Smooth muscle cell (in vitro differentiated cells): ENCODE measurements around the gene WNT5B. TPM values are rescaled to one million over a fixed set of nuclear protein-coding genes. Genes with fewer than 3 reads are reported as not detected.

Experiments
- DNase-seq: peaks from one replicate; lab custom pipeline; 2025; ENCODE audit not compliant: unreplicated experiment; lab: John Stamatoyannopoulos, UW
- H2AFZ ChIP-seq: fragments of 200-600 bp; sonication (generic); 2 replicates; pipeline ENCODE4 v1.6.0; 2016; ENCODE audit warnings: antibody characterized with exemption, low read depth, mild to moderate bottlenecking
- H3F3A ChIP-seq: fragments of 200-600 bp; sonication (generic); 2 replicates; pipeline ENCODE4 v1.6.0; 2017; ENCODE audit warnings: antibody characterized with exemption, low read depth
- H3K27ac ChIP-seq: fragments of 200-600 bp; sonication (generic); 2 replicates; pipeline ENCODE4 v1.5.1; 2016; ENCODE audit warnings: low read depth, mild to moderate bottlenecking
- H3K27me3 ChIP-seq: fragments of 200-600 bp; sonication (generic); 2 replicates; pipeline ENCODE4 v1.6.1; 2016; ENCODE audit warnings: low read depth, mild to moderate bottlenecking
- H3K36me3 ChIP-seq: fragments of 200-600 bp; sonication (generic); 2 replicates; pipeline ENCODE4 v1.5.1; 2016; ENCODE audit warnings: low read depth
- H3K4me1 ChIP-seq: fragments of 200-600 bp; sonication (generic); 2 replicates; pipeline ENCODE4 v1.5.1; 2016; ENCODE audit warnings: low read depth
- H3K4me2 ChIP-seq: fragments of 200-600 bp; sonication (generic); 2 replicates; pipeline ENCODE4 v1.6.0; 2016; ENCODE audit warnings: mild to moderate bottlenecking
- H3K4me3 ChIP-seq: fragments of 200-600 bp; sonication (generic); 2 replicates; pipeline ENCODE4 v1.5.1; 2016; ENCODE audit warnings: mild to moderate bottlenecking
- H3K79me2 ChIP-seq: fragments of 200-600 bp; sonication (generic); 2 replicates; pipeline ENCODE4 v1.6.0; 2016; ENCODE audit warnings: low read depth, mild to moderate bottlenecking
- H3K9ac ChIP-seq: fragments of 200-600 bp; sonication (generic); 2 replicates; pipeline ENCODE4 v1.6.0; 2016; ENCODE audit warnings: low read depth
- H3K9me3 ChIP-seq: fragments of 200-600 bp; sonication (generic); replicated peaks from 2 replicates; pipeline ENCODE4 v1.5.1; 2016; ENCODE audit warnings: low read depth
- H4K20me1 ChIP-seq: fragments of 200-600 bp; sonication (generic); 2 replicates; pipeline ENCODE4 v1.6.0; 2016; ENCODE audit warnings: low read depth
- CTCF ChIP-seq: fragments of 200-600 bp; sonication (generic); IDR thresholded peaks from 2 replicates; pipeline ENCODE4 v1.5.1; 2017; ENCODE audit warnings: borderline replicate concordance, mild to moderate bottlenecking, antibody characterized with exemption; ENCODE audit not compliant: insufficient read depth, poor library complexity, severe bottlenecking
- WGBS: methylation state at CpG from one replicate; pipeline ENCODE4 v1.1.7; 2016; ENCODE audit warnings: low lambda C conversion rate; 5-methylcytosine and 5-hydroxymethylcytosine counted together
- polyA plus RNA-seq: library from polyadenylated mRNA; unstranded; fragments of >200 nt; fragmentation: Nextera tagmentation; extraction: Ambion mirVana; gene quantifications from 2 replicates; pipeline ENCODE4 v1.2.1, GENCODE V29; 2016
- total RNA-seq: library from RNA; depleted of rRNA; stranded (reverse); fragments of >200 nt; gene quantifications from 2 replicates; pipeline ENCODE4 v1.2.3, GENCODE V29; 2014

Gene WNT5B
- total and polyA plus RNA-seq, 2 experiments from 2014 or later: 11.5 to 31.7 TPM

DNA sequence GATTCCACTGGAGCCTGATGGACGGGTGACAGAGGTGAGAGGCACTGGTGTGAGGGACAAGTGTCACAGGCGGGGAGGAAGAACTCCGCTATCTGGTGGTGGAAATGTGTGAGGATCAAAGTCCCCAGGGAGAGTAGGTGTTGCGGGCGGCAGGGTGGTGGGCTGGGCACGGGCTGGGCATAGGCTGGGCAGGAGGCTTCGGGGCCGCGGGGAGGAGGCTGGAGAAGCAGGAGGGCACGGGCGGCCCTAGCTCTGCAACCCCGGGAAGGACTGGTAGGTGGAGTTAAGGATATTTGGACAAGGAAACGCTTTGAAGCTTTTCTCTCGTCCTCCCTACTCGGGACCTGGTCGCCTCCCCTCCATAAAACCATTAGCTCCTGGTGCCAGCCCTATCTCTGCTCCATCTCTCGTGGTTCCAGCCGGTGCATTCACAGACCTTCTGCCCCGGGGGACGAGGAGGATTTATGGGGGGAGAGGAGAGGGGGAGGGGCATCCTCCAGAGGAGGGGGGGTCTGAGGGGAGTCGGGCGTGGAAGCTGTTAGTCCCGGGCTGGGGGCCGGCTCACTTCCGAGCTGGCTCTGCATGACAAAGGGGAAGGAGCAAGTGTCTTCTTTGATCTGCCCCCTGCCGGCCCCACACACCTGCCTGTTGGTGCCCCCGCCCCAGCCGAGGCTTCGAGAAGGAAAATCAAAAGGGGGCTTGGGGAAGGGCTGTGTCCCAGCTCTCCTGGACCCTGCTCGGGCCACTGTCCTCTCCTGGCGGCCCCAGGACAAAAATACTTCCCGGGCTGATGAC lies 504 bp downstream of the WNT5B start:
- Histone ChIP-seq H3K4me1 (peaks cover 27% of the 10 kb centered on the region), H3K36me3 (no peaks in the 10 kb centered on the region), H3F3A (no peaks in the 10 kb centered on the region), H4K20me1 (peaks cover 38% of the 10 kb centered on the region), H3K4me3 (peak overlapping the region; percentile 53), H2AFZ (no peak overlapping the region), H3K9me3 (no peaks in the 10 kb centered on the region), H3K27me3 (peaks cover 38% of the 10 kb centered on the region), H3K4me2 (peak overlapping the region; percentile 90), H3K27ac (no peak overlapping the region), H3K9ac (no peak overlapping the region), H3K79me2 (no peaks in the 10 kb centered on the region)
- peak; percentile 10 for TF ChIP-seq CTCF
- 1% methylated on average over 21 of the region's 32 CpGs for WGBS
- DNase-seq: no peak

- TF ChIP-seq CTCF: peak; percentile 8
- H3K9me3 ChIP-seq: no peaks in the 10 kb centered on the region
- no peak overlapping the region for H3K9ac ChIP-seq
- peaks cover 38% of the 10 kb centered on the region for H3K27me3 ChIP-seq
- no peak overlapping the region for H2AFZ ChIP-seq
- H3K79me2 ChIP-seq: no peaks in the 10 kb centered on the region
- H3K4me2 ChIP-seq: peak overlapping the region; percentile 90
- H4K20me1 ChIP-seq: peaks cover 38% of the 10 kb centered on the region
- H3K27ac ChIP-seq: no peak overlapping the region
- no peaks in the 10 kb centered on the region for H3K36me3 ChIP-seq
- peaks cover 27% of the 10 kb centered on the region for H3K4me1 ChIP-seq
- no peak for DNase-seq
- peak overlapping the region; percentile 53 for H3K4me3 ChIP-seq
- H3F3A ChIP-seq: no peaks in the 10 kb centered on the region
- 2% methylated on average over 44 of the region's 58 CpGs for WGBS
These were observed 1.2 kb downstream of the WNT5B start for GRCh38 chr12:1630133-1630826.

DNA sequence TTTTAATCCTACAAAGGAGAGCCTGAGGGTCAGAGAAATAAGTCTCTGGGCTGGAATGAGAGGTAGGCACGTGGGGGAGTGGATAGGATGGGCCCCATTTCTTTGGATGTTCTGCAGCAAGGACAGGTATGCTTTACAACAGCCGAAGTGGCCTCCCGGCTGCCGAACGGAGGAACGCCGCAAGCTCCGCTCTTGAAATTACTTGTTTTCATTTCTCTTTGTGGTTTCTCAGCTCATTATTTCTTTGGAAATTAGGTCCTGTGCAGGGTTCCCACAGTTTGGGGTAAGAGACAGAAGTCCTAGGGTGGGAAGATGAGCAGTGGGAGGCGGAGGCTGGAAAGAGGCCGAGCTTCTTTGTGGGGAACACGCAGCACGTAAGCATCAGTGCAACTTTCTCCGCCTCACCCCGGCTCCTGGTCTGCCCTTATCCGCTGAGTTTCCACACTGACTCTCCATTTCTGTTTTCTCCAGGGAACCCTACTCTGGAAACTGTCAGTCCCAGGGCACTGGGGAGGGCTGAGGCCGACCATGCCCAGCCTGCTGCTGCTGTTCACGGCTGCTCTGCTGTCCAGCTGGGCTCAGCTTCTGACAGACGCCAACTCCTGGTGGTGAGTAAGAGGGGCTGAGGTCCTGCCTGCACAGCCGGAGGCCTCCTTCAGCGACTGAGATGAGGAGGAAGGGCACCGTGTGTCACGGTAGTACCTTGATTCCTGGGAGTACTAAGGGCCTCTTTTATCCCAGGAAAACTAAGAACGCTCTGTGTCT lies 2.0 kb downstream of the WNT5B start:
- Histone ChIP-seq H4K20me1 (peaks cover 38% of the 10 kb centered on the region), H3K4me2 (peak overlapping the region; percentile 90), H3K9ac (no peak overlapping the region), H3K79me2 (no peaks in the 10 kb centered on the region), H3F3A (no peaks in the 10 kb centered on the region), H3K27ac (no peak overlapping the region), H3K27me3 (peaks cover 38% of the 10 kb centered on the region), H2AFZ (no peak overlapping the region), H3K36me3 (no peaks in the 10 kb centered on the region), H3K4me1 (peaks cover 27% of the 10 kb centered on the region), H3K9me3 (no peaks in the 10 kb centered on the region), H3K4me3 (peak overlapping the region; percentile 53)
- TF ChIP-seq CTCF: peak; percentile 6
- WGBS: 10% methylated on average over 23 of the region's 23 CpGs
- peak; percentile 22 for DNase-seq
